Smooth muscle cell (in vitro differentiated cells): ENCODE results near the gene SLC2A9. TPM values are rescaled to one million over a fixed set of nuclear protein-coding genes. Genes with fewer than 3 reads are reported as not detected.

Experiments
- DNase-seq: peaks from one replicate; lab custom pipeline; 2025; ENCODE audit not compliant: unreplicated experiment; lab: John Stamatoyannopoulos, UW
- H2AFZ ChIP-seq: fragments of 200-600 bp; sonication (generic); 2 replicates; pipeline ENCODE4 v1.6.0; 2016; ENCODE audit warnings: antibody characterized with exemption, low read depth, mild to moderate bottlenecking
- H3F3A ChIP-seq: fragments of 200-600 bp; sonication (generic); 2 replicates; pipeline ENCODE4 v1.6.0; 2017; ENCODE audit warnings: antibody characterized with exemption, low read depth
- H3K27ac ChIP-seq: fragments of 200-600 bp; sonication (generic); 2 replicates; pipeline ENCODE4 v1.5.1; 2016; ENCODE audit warnings: low read depth, mild to moderate bottlenecking
- H3K27me3 ChIP-seq: fragments of 200-600 bp; sonication (generic); 2 replicates; pipeline ENCODE4 v1.6.1; 2016; ENCODE audit warnings: low read depth, mild to moderate bottlenecking
- H3K36me3 ChIP-seq: fragments of 200-600 bp; sonication (generic); 2 replicates; pipeline ENCODE4 v1.5.1; 2016; ENCODE audit warnings: low read depth
- H3K4me1 ChIP-seq: fragments of 200-600 bp; sonication (generic); 2 replicates; pipeline ENCODE4 v1.5.1; 2016; ENCODE audit warnings: low read depth
- H3K4me2 ChIP-seq: fragments of 200-600 bp; sonication (generic); 2 replicates; pipeline ENCODE4 v1.6.0; 2016; ENCODE audit warnings: mild to moderate bottlenecking
- H3K4me3 ChIP-seq: fragments of 200-600 bp; sonication (generic); 2 replicates; pipeline ENCODE4 v1.5.1; 2016; ENCODE audit warnings: mild to moderate bottlenecking
- H3K79me2 ChIP-seq: fragments of 200-600 bp; sonication (generic); 2 replicates; pipeline ENCODE4 v1.6.0; 2016; ENCODE audit warnings: low read depth, mild to moderate bottlenecking
- H3K9ac ChIP-seq: fragments of 200-600 bp; sonication (generic); 2 replicates; pipeline ENCODE4 v1.6.0; 2016; ENCODE audit warnings: low read depth
- H3K9me3 ChIP-seq: fragments of 200-600 bp; sonication (generic); replicated peaks from 2 replicates; pipeline ENCODE4 v1.5.1; 2016; ENCODE audit warnings: low read depth
- H4K20me1 ChIP-seq: fragments of 200-600 bp; sonication (generic); 2 replicates; pipeline ENCODE4 v1.6.0; 2016; ENCODE audit warnings: low read depth
- CTCF ChIP-seq: fragments of 200-600 bp; sonication (generic); IDR thresholded peaks from 2 replicates; pipeline ENCODE4 v1.5.1; 2017; ENCODE audit warnings: borderline replicate concordance, mild to moderate bottlenecking, antibody characterized with exemption; ENCODE audit not compliant: insufficient read depth, poor library complexity, severe bottlenecking
- WGBS: methylation state at CpG from one replicate; pipeline ENCODE4 v1.1.7; 2016; ENCODE audit warnings: low lambda C conversion rate; 5-methylcytosine and 5-hydroxymethylcytosine counted together
- polyA plus RNA-seq: library from polyadenylated mRNA; unstranded; fragments of >200 nt; fragmentation: Nextera tagmentation; extraction: Ambion mirVana; gene quantifications from 2 replicates; pipeline ENCODE4 v1.2.1, GENCODE V29; 2016
- total RNA-seq: library from RNA; depleted of rRNA; stranded (reverse); fragments of >200 nt; gene quantifications from 2 replicates; pipeline ENCODE4 v1.2.3, GENCODE V29; 2014

SLC2A9 gene
- total and polyA plus RNA-seq, 2 experiments from 2014 or later = 1.3 to 2.2 TPM

- no peak for TF ChIP-seq CTCF
- Histone ChIP-seq H3K4me1 (peaks cover 9% of the 10 kb centered on the region), H2AFZ (no peak overlapping the region), H3F3A (no peaks in the 10 kb centered on the region), H3K9ac (no peak overlapping the region), H3K9me3 (no peaks in the 10 kb centered on the region), H3K27me3 (peaks cover 2% of the 10 kb centered on the region), H3K4me3 (no peak overlapping the region), H3K27ac (peak overlapping the region; percentile 13), H3K79me2 (no peaks in the 10 kb centered on the region), H3K4me2 (no peak overlapping the region), H3K36me3 (no peaks in the 10 kb centered on the region), H4K20me1 (no peaks in the 10 kb centered on the region)
- 36% methylated on average over 4 of the region's 4 CpGs for WGBS
- no peak for DNase-seq
Observed at GRCh38 chr4:9924750-9925149, 96.5 kb downstream of the SLC2A9 start.

- H3K27ac ChIP-seq = no peak overlapping the region
- no peaks in the 10 kb centered on the region for H3K79me2 ChIP-seq
- DNase-seq = no peak
- 89% methylated on average over 12 of the region's 12 CpGs for WGBS
- H2AFZ ChIP-seq = no peak overlapping the region
- H4K20me1 ChIP-seq = no peaks in the 10 kb centered on the region
- H3K36me3 ChIP-seq = no peaks in the 10 kb centered on the region
- H3K27me3 ChIP-seq = no peaks in the 10 kb centered on the region
- no peak overlapping the region for H3K9ac ChIP-seq
- TF ChIP-seq CTCF = no peak
- peaks cover 9% of the 10 kb centered on the region for H3K4me1 ChIP-seq
- H3K9me3 ChIP-seq = no peaks in the 10 kb centered on the region
- no peaks in the 10 kb centered on the region for H3F3A ChIP-seq
- no peak overlapping the region for H3K4me2 ChIP-seq
- H3K4me3 ChIP-seq = no peak overlapping the region
Observed at GRCh38 chr4:9923195-9923812, 98.0 kb downstream of the SLC2A9 start.

GRCh38 chr4:9921326-9921725 is 100.0 kb downstream of the SLC2A9 start:
- Histone ChIP-seq H3K27me3 (no peaks in the 10 kb centered on the region), H3K9ac (no peak overlapping the region), H4K20me1 (no peaks in the 10 kb centered on the region), H3K4me3 (no peak overlapping the region), H3K9me3 (no peaks in the 10 kb centered on the region), H3K4me2 (no peak overlapping the region), H3F3A (no peaks in the 10 kb centered on the region), H3K4me1 (peaks cover 9% of the 10 kb centered on the region), H3K27ac (no peak overlapping the region), H3K79me2 (no peaks in the 10 kb centered on the region), H3K36me3 (no peaks in the 10 kb centered on the region), H2AFZ (no peak overlapping the region)
- DNase-seq = no peak
- 45% methylated on average over 6 of the region's 6 CpGs for WGBS
- TF ChIP-seq CTCF = no peak

- no peaks in the 10 kb centered on the region for H3K79me2 ChIP-seq
- H3K4me1 ChIP-seq = peaks cover 8% of the 10 kb centered on the region
- no peak overlapping the region for H2AFZ ChIP-seq
- no peak for TF ChIP-seq CTCF
- no peaks in the 10 kb centered on the region for H3K36me3 ChIP-seq
- H3F3A ChIP-seq = no peaks in the 10 kb centered on the region
- H3K27ac ChIP-seq = no peak overlapping the region
- H3K4me2 ChIP-seq = no peak overlapping the region
- WGBS = 94% methylated on average over 2 of the region's 2 CpGs
- no peak overlapping the region for H3K4me3 ChIP-seq
- H3K9ac ChIP-seq = no peak overlapping the region
- no peak for DNase-seq
- H4K20me1 ChIP-seq = no peaks in the 10 kb centered on the region
- no peaks in the 10 kb centered on the region for H3K9me3 ChIP-seq
- H3K27me3 ChIP-seq = no peaks in the 10 kb centered on the region
Observed at GRCh38 chr4:9920029-9920428, 101.3 kb downstream of the SLC2A9 start.
